GM12801 (cell line): Measurements from ENCODE around the gene EPS8.

Experiments
- CTCF ChIP-seq: IDR thresholded peaks from one replicate; pipeline ENCODE4 v1.5.1; 2011; ENCODE audit warnings: control low read depth; ENCODE audit not compliant: insufficient read length; ENCODE audit errors: extremely low read depth

Gene EPS8

GRCh38 chr12:15808652-15809051 lies 19.5 kb upstream of the EPS8 start:
- no peak for TF ChIP-seq CTCF

GRCh38 chr12:15808250-15808649 lies 19.1 kb upstream of the EPS8 start:
- TF ChIP-seq CTCF: no peak

- no peak for TF ChIP-seq CTCF
These were observed 17.6 kb upstream of the EPS8 start for GRCh38 chr12:15806826-15807225.

GRCh38 chr12:15801770-15802744 lies 12.9 kb upstream of the EPS8 start:
- no peak for TF ChIP-seq CTCF

- no peak for TF ChIP-seq CTCF
These were observed 11.1 kb upstream of the EPS8 start for GRCh38 chr12:15800278-15800677.

- no peak for TF ChIP-seq CTCF
These were observed 8.6 kb upstream of the EPS8 start for GRCh38 chr12:15797818-15798217.

- TF ChIP-seq CTCF: no peak
These were observed 7.4 kb upstream of the EPS8 start for GRCh38 chr12:15796493-15797141.
